GM12801 (cell line): Measurements from ENCODE around the gene ATRNL1.

ENCODE experiments used
- TF ChIP-seq, protein P1 (sequence below): IDR thresholded peaks from one replicate; pipeline ENCODE4 v1.5.1; 2011; ENCODE audit warnings: control low read depth; ENCODE audit not compliant: insufficient read length; ENCODE audit errors: extremely low read depth

The ATRNL1 gene

DNA sequence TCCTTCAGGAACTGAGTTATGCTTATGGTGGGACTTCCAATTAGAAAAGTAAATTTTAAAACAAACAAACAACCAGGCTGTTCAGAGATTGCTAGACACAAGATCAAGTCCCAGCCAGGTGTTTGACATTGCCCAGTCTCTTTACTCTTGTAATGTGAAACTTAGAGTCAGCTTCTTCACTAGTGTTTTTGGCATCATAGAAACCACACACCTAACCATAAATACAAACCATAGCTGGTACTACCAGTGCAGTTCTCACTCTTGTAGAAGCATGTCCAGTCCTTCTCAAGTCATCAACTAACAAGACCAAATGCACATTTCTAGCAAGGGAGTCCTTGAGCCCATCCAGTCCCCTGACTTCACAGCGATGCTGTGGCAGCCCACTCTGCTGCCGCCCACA, 839.9 kb downstream of the ATRNL1 start:
- TF ChIP-seq, protein P1, sequence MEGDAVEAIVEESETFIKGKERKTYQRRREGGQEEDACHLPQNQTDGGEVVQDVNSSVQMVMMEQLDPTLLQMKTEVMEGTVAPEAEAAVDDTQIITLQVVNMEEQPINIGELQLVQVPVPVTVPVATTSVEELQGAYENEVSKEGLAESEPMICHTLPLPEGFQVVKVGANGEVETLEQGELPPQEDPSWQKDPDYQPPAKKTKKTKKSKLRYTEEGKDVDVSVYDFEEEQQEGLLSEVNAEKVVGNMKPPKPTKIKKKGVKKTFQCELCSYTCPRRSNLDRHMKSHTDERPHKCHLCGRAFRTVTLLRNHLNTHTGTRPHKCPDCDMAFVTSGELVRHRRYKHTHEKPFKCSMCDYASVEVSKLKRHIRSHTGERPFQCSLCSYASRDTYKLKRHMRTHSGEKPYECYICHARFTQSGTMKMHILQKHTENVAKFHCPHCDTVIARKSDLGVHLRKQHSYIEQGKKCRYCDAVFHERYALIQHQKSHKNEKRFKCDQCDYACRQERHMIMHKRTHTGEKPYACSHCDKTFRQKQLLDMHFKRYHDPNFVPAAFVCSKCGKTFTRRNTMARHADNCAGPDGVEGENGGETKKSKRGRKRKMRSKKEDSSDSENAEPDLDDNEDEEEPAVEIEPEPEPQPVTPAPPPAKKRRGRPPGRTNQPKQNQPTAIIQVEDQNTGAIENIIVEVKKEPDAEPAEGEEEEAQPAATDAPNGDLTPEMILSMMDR: no peak

DNA sequence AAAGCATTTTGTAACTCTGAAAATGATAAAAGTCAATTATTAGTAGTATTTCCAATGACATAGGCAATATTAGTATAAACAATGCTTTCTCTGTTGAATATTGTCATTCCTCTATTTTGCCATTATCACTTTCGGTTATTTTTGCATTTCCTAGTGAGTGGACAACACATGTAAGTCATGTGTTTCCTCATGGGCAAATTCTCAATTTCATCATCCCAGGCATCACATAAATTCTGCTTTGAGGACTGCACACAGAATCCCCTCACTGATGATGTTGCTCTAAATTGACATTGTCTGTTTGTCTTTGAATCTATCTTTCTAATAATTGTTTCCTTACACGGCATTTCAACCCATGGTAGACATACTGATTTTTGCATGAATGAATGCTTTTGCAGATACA, 842.6 kb downstream of the ATRNL1 start:
- TF ChIP-seq, protein P1: no peak

DNA sequence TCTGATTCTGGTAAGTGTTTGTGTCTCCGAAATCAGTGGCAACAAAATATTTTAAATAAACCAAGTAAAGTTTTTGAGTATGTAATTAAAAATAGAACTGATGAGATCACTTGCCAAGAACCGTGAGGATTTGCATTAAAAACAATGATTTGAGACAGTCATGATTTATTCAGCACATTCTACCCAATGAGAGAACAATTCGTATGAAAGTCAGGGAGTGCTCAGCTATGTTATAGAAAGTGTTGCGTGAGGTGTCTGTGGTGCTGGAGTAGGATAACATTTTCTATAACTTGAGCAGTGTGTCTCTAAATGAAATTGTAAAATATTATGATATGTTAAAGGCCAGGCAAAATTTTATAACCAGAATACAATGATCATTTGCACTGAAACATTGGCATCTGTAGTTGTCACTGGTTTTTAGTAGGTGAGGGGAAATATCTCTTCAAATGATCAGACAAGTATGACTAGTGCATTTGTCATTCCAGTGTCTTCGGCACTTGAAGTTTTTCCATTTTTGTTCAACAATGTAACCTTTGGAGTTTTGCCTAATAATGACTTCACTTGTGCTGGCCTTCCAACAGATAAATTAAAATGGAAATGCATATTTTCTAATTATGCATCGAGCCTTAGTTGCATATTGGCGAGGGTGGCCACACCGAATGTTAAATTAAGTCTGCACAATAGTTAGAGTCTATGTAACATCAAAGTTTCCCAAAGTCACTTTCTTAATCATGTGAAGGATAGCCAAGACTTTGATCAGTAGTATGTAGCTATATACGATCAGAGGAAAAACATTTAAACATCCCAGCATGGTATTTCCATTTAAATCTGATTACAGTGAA, 844.0 kb downstream of the ATRNL1 start:
- TF ChIP-seq, protein P1: no peak

DNA sequence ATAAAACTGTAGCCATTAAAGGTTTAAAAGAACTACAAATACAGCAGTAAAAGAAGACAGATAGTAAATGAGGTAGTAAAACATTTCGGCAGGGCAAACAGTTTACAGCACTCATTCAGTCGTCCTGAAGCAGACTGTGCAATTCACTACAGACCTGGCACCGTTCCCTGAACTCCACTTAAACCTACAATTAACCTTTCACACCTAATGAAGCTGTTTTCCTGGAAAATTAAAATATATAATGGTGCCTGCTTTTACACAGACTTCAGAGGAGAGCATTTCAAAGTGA, 844.5 kb downstream of the ATRNL1 start:
- TF ChIP-seq, protein P1: no peak

DNA sequence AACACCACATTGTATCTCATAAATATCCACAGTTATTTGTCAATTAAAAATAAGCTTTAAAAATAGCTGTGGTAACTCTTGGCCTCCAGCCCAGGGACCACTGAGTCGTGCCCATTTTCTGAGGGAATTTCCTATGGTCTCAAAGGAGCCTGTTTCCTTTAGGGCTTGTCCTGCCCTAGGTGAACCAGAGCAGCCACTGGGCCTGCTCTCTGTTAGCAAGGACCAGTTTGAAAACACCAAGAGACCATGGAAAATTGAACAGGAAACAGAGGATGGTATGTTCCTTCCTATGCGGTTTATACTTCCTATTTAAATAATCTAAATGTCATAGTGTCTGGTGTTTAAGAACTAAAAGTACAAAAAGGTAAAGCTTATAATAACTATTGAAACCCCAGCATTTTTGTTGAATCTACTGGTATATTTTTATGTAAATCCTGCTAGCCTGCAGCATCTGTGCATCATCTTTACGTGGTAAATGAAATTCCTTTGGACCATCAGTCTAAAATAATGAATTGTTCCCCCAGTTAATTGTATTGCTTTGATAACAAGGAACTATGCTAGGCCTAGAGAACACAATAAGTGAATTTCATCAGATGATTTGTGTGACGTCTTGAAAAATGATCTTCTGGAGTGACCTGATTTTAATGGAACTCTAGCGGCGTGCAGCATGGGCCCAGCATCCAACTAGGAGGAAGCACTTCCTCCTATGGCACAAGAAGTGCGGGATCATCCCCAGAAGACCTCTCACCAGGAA, 846.1 kb downstream of the ATRNL1 start:
- TF ChIP-seq, protein P1: no peak

DNA sequence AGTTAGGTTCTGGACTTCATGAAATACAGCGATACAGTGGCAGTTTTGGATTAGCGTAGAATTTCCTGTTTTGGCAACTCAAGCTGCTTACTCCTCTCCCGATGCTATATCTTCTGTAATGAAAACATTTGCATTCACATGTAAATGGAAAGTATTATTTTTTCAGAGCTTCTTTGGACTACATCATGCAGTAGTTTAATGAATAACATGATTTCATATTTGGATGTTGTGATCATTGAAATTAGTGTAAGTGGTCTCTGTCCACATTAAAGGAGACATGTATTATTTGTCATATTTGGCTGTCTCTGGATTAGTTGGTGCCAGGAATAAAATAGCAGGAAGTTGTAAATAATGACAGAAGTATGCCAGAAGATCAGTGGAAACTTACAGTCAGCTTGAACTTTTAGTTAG, 848.2 kb downstream of the ATRNL1 start:
- TF ChIP-seq, protein P1: no peak

DNA sequence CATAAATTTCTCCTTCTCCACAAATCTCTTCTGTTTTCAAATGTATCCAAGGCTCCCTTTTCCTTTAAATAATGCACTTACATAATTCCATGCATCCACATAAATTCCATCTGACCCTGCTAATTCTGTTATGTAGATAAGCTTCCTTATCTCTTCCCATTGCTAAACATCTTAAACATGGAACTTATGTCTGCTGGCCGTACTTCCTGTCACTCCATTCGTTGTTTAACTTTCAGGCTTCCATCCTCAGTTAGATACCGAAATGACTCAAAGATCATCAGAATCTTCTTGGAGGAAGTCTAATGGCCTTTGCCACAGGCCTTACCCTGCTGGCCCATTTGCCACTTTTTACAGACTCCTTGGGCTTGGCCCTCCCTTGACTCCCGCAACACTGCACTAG, 848.9 kb downstream of the ATRNL1 start:
- TF ChIP-seq, protein P1: no peak
